ENCODE data around the gene RPP21.

- TF ChIP-seq CTCF (IDR thresholded peaks at IDR 0.05) = no peak
- TF ChIP-seq EZH2 (IDR thresholded peaks at IDR 0.05; ENCODE audit: borderline replicate concordance, insufficient read depth, low read depth, low read length, poor library complexity, severe bottlenecking) = no peak
Measured at GRCh38 chr6:30331981-30332380, 13.0 kb upstream of the RPP21 start.
